GM12891 (cell line): ENCODE measurements around the gene OR51F2.
"Not testable (repeated sequence)": the region's sequence is repeated elsewhere in the genome, so short reads cannot be mapped to it uniquely, and the experiment has no call there.

ENCODE experiments used
- DNase-seq: peaks from one replicate; pipeline ENCODE4 v3.0.0; 2011; ENCODE audit warnings: low spot score; ENCODE audit not compliant: insufficient read length
- FAIRE-seq: peaks from 2 replicates; lab custom pipeline; 2011; peaks lifted over from hg19 to GRCh38; lab: Jason Lieb, UNC
- PAX5 ChIP-seq: IDR thresholded peaks from 2 replicates; pipeline ENCODE4 v1.6.1; 2011; ENCODE audit warnings: low read length, moderate library complexity, mild to moderate bottlenecking; ENCODE audit not compliant: insufficient read depth, severe bottlenecking
- POLR2A ChIP-seq: IDR thresholded peaks from 2 replicates; pipeline ENCODE4 v1.6.1; 2011; ENCODE audit warnings: low read depth, low read length, control low read depth
- POLR2AphosphoS5 ChIP-seq: IDR thresholded peaks from 2 replicates; pipeline ENCODE4 v1.6.1; 2011; ENCODE audit warnings: low read depth, low read length, control low read depth
- POU2F2 ChIP-seq: IDR thresholded peaks from 2 replicates; pipeline ENCODE4 v1.6.1; 2011; ENCODE audit warnings: low read depth, mild to moderate bottlenecking, control low read depth, low read length, moderate library complexity
- SPI1 ChIP-seq: IDR thresholded peaks from 2 replicates; pipeline ENCODE4 v1.6.1; 2011; ENCODE audit warnings: low read depth, low read length, control low read depth
- TAF1 ChIP-seq: IDR thresholded peaks from 2 replicates; pipeline ENCODE4 v1.6.1; 2011; ENCODE audit warnings: low read depth, low read length, control low read depth

The OR51F2 gene

DNA sequence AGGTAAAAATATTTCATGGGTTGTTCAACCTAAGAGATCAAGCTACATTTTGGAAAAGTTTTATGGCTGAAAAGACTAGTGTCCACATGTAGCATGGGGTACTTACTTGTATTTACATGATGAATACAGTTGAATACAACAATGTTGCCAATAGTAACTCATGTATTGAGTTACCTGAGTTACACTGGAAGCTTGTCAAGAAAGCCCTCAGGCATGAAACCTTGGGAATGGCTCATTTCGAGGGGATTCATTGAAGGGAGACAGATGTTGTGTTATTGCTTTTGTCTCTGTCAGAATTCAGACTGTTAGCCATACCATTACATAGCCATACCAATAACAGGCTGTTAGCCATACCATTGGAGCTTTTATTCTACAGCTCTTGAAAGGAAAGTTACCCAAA, 9.2 kb downstream of the OR51F2 start:
- no peak for DNase-seq
- no peak for FAIRE-seq
- TF ChIP-seq POU2F2: no peak

DNA sequence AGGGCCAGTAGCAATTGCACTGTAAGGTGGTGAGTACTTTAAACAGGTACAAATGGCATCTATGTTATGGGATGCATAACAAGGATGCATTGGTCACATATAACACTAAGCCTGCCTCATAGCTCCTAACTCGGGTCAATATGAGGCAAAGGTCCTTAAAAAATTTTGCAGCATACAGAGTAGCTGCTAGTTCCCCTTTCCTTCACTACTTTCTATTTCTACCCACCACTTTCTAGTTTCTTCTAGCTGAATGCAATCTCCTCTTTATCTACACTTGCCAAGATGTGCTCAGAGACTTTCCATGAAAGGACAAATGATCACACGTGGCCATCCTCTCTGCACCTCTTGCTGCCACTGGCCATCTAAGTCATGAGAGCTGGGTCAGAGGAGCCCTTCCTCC, 9.8 kb downstream of the OR51F2 start:
- TF ChIP-seq POLR2AphosphoS5 (no peak), SPI1 (no peak)
- FAIRE-seq: no peak
- DNase-seq: no peak

DNA sequence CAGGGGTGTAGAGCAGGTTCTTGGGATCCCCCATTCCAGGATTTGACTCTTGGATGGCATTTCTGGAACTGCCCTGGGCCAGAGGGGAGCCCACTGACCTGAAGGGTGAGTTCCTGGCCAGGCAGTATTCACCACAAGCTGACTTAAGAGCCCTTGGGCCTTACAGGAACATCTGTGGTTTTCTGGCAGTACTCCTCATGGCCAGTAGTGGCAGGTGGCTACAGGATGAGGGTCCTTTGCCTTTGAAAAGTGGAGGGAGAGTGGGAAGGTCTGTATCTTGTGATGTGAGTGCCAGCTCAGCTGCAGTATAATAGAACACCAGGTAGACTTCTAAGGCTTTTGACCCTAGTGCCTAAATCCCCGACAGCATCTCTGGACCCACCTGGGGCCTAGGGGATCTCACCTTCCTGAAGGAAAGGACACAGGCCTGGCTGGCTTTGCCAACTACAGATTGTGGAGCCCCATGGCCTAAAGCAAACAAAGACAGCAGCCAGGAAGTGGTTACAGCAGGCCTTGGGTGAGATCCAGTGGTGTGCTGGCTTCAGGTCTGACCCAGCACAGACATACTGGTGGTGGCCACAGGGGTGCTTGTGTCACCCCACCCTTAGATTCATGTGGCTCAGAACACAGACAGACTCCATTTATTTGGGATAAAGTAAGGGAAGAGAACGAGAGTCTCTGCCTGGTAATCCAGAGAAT, 18.9 kb downstream of the OR51F2 start:
- FAIRE-seq (no peak), DNase-seq (no peak)
- TF ChIP-seq PAX5: no peak

- FAIRE-seq (no peak), DNase-seq (no peak)
- TF ChIP-seq SPI1 (no peak), POU2F2 (no peak), POLR2AphosphoS5 (no peak), PAX5 (no peak), TAF1 (no peak), POLR2A (no peak)
These were observed 27.9 kb downstream of the OR51F2 start, which contains the start of gene OR51S1 for GRCh38 chr11:4848908-4849532. Gene OR51S1, minus strand, starts transcription at chr11:4849208. Its CDS starts 0 bp downstream, at chr11:4849208.

DNA sequence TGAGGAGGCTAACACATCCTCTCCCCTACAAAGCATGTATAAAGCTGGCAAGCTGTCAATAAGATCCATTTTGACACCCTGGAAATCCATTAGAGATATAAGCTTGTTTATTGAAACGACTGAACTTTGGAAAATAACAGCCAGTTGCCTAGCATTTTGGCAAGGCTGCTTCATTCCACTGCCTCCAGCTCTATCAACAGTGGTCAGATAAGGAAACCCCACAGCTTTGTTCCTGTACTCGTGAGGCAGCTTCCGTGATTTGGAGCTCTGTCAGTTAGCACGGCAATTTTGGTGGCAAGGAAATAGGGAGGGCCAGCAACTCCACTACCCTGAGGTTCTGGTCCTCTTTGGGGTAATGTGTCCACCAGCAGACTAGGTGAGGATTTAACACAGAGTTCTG, 29.9 kb downstream of the OR51F2 start:
- no peak for FAIRE-seq
- TF ChIP-seq PAX5 (no peak), POU2F2 (no peak), POLR2AphosphoS5 (no peak), TAF1 (no peak), SPI1 (no peak), POLR2A (no peak)
- DNase-seq: no peak

DNA sequence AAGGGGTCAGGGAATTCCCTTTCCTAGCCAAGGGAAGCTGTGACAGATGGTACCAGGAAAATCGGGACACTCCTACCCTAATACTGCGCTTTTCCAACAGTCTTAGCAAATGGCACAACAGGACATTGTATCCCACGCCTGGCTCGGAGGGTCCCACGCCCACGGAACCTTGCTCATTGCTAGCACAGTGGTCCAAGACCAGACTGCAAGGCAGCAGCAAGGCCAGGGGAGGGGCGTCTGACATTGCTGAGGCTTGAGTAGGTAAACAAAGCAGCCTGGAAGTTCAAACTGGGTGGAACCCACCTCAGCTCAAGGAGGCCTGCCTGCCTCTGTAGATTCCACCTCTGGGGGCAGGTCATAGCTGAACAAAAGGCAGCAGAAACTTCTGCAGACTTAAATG, 33.2 kb downstream of the OR51F2 start:
- not testable (repeated sequence) for DNase-seq, FAIRE-seq

DNA sequence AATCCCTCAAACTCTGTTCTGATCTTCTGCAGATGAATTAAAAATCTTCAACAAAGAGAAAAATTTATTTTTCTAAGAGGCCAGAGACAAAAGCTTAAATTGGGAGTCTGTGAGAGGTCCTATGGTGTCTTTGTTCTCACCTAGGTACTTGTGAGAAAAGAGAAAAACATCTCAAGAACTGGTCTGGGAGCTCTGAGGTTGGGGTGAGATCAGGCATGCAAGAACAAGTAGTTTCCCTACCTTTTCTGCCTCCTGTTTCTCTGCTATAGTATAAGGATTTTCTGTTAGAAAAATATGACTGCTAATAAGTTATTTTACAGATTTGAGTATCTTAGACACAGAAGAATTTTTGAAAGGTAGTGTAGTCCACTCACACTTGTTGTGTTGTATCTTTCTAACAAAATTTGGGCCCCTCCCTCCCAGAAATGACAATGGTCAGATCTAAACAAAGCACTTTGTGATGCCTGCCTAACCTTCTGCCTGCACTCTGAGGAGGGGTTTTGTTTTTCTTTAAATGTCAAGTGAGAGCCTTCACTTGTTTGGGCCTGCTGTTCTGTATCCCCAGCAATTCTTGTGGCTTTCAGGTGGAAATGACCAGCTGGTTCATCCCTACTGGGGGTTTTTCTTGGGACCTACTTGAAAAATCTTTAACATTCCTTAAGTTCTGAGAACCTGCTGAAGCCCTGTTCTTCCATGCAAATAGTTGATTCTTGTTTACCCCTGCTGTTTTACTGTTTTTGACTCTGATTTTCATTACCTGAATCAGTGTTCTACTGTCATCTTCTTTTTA, 41.5 kb downstream of the OR51F2 start:
- DNase-seq: no peak
- TF ChIP-seq SPI1 (no peak), PAX5 (no peak), POLR2AphosphoS5 (no peak), TAF1 (no peak), POU2F2 (no peak), POLR2A (no peak)
- no peak for FAIRE-seq

DNA sequence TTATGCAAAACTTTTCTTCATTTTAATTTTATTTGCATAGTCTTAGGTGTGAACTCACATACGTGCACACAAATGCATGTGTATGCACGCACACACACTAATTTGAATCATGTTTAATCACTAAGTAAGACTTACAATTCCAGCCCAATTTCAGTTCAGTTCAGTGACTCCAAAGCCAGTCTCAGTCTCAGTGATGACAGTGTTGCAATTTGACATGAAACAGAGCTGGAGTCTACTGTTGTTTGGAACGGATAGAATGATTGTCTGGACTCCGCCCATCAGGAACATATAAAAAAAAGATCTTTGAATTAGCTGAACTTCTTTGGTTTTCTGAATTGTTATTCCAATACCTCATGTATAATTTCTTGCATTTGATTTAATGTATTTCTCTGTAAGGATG, 42.8 kb downstream of the OR51F2 start:
- DNase-seq (no peak), FAIRE-seq (no peak)
- TF ChIP-seq POU2F2 (no peak), POLR2A (no peak), TAF1 (no peak), SPI1 (no peak), PAX5 (no peak), POLR2AphosphoS5 (no peak)

DNA sequence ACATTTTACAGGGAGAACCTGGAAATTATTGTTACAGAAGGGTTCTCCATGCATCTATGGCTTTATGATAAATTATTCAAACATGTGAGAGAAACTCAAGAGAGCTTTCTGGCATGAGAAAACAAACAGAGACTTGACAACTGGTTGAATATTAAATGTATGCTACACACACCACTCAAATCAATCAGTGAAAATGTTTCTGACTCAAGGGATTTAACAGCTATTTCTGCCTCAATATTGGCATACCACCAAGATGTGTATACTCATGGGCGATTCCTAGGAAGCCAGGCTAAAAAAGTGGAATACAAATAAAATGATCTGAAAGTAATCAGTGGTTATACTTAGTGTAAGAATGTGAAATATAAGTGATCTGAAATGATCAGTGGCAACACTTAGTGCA, 44.7 kb downstream of the OR51F2 start:
- TF ChIP-seq TAF1 (no peak), POLR2A (no peak), PAX5 (no peak), POLR2AphosphoS5 (no peak), POU2F2 (no peak), SPI1 (no peak)
- DNase-seq (no peak), FAIRE-seq (no peak)
